Measurements from ENCODE around the gene ACTL8.

The ACTL8 gene

GRCh38 chr1:17875171-17875881 is 120.2 kb downstream of the ACTL8 start:
- no peak overlapping the region for H3K27ac Mint-ChIP-seq
- H3K9me3 Mint-ChIP-seq = no peaks in the 10 kb centered on the region
- H3K4me1 Mint-ChIP-seq = no peaks in the 10 kb centered on the region
- no peak for ATAC-seq
- DNase-seq (ENCODE audit: low spot score in 2 of 2) = no peak
- H3K36me3 Mint-ChIP-seq = no peaks in the 10 kb centered on the region
- no peak overlapping the region for H3K4me3 Mint-ChIP-seq

- H3K4me3 Mint-ChIP-seq = no peak overlapping the region
- H3K9me3 Mint-ChIP-seq = no peaks in the 10 kb centered on the region
- H3K4me1 Mint-ChIP-seq = no peaks in the 10 kb centered on the region
- H3K27ac Mint-ChIP-seq = no peak overlapping the region
- DNase-seq (ENCODE audit: low spot score in 2 of 2) (no peak), ATAC-seq (no peak)
- H3K36me3 Mint-ChIP-seq = no peaks in the 10 kb centered on the region
Measured at GRCh38 chr1:17875882-17876280, 120.7 kb downstream of the ACTL8 start.

All from stimulated activated effector memory CD8-positive, alpha-beta T cell treated with anti-CD3 and anti-CD28 coated beads, Interleukin-12 subunit alpha, Interleukin-12 subunit beta, amount 100 ng/mL, for 72 hours (primary cell).